ENCODE data around the gene MLH3.
"Not testable (repeated sequence)": the region's sequence is repeated elsewhere in the genome, so short reads cannot be mapped to it uniquely, and the experiment has no call there.

MLH3 gene

DNA sequence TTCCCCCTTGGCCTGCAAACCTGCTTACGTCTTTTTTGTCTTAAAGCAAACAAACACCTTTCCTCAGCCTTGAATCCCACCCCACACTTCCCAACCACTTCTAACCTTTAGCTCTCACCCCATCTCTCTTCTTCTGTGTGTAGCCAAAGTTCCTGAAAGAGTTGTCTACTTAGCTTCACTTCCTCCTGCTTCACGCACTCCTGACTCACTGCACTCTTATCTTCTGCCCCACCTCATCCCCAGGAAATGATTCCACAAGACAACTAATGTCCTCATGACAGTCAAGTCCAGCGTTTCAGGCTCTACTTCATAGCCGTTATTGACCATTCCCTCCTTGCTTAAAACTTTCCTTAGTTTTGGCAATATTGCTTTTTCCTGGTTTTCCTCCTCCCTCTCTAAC, 26.2 kb downstream of the MLH3 start:
- no peak for DNase-seq

DNA sequence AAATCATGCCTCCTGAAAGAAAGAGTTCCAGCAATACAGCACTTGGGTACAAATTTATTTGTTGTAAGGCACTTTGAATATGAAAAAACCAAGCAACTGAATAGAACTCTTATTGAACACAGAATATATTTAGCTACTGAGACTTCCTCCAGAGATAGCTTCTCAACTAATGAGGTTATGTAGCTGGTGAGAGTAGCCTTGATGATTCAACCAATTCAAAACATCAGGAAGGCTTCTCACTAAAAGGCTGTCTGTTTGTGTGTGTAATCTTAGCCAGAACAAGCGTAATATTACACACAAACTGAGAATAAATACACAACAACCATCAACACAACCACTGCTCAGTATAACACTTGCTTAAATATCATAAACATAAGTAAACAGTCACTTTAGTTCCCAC, 28.2 kb downstream of the MLH3 start:
- no peak for DNase-seq

DNA sequence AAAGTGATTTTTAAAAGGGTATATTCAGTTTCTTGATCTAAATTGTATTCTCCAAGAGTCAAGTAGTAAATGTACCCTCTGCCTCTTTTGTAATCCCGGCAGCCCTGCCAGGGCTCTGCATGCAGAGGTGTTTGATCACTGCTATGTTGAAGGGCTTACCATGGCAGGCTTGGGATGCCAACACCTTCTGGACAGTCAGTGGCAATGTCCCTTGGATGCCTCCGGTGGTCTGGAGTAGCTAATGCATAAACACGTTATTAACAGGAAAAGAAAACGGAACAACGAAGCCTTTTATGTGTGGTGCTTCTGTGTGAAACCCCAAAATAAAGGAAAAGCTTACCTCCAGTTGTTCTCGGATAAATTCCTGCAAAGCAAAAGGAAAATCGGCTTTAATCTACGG, 28.6 kb downstream of the MLH3 start:
- peak; percentile 20 for DNase-seq

DNA sequence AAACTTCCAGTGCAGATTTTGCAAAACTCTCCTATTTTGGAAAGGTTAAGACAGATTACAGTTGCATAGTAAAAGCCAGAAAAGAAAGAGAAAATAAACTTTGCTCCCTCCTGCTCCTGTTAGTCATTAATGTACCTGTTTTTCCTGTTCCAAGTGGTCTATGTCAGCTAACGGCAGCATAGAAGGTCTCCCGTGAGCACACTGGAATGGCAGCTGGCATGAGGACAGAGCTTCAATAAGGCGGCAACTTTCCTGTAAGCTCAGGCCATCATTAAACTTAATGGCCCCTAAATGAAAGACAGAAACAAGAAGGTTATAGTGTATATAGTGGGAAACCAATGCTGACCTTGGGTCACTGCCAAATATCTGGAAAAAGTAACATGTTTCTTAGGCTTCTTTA, 32.6 kb downstream of the MLH3 start:
- no peak for DNase-seq

DNA sequence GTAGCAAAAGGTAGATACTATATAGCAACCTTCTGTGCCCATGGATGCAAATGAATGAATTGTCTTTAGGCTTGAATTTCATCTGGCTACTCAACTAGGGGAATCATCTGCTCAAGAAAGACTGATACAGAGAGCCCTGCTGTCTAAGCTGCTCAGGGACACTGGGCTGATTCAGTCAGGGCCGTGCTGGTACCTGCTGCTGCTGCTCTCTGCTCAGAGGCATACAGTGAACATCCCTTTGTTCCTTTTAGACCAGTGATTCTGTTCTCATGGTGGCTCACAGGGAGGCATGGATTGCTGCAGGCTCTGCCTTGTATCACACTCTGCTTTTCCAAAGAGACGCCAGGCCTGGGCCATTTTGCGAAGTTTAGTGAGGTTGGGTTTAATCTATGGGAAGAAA, 34.5 kb downstream of the MLH3 start:
- no peak for DNase-seq

DNA sequence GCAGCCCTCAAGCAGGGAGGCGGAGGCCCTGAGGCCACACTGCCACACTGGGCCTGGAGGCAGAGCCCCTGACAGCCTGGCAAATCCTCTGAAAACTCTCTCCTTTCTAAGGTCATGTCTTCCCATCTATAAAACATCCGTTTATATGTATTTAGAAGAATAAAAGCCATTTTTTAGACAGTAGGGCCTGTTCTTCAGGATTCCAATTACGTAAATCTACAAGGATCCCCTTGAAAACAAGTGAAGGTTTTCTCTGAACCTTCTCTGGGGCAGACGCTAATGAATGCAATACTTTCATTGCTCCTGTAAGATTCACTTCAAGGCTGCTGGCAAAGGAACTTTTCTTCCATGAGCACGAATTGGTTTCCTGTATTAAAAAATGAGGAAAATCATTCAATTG, 35.8 kb downstream of the MLH3 start:
- DNase-seq: no peak

DNA sequence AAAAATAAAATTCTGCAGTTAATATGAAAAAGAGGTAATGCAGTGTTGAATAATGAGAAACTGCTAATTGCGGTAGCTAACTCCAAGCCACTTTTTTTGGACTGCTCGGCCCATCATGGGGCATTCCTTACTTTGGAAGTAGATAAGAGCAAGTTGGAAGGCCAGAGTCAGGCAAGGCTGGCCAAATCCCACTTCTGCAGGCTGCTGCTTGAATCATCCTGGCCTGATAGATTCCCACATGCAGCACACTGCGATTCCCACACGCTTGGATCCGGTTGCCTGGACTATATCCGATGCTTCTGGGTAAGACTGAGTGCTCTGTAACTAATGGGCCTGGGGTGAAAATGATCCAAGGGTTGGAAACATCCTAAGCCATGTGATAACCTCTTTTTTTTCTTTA, 38.0 kb downstream of the MLH3 start:
- no peak for DNase-seq

DNA sequence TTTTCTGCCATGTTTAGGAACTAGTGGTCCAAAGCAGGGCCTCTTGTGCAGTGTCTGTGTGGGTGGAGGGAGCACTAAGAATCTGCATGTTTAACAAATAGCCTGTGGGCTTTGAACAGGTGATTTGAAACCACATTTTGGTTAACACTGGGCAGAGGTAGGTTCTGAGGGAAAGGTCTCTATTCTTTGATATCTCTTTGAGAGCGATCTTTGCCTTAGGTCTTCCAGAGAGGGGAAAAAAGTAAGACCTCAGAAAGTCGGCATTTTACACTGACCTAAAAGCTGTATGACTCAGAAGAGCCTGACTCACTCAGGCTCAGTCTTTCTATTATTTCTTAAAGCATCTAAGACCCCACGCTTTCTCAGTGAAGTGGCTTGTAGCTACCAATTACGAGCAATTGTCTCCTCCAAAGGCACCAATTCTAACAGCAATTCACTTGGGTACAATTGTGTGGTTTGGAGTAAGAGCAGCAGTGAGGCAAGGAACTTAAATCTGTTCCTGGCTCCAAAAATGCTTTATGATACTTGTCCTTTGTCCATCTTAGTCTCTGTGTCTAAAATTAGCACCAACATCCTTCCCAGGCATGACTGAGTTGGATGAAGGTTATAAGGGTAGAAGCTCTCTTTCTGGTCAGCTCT, 39.8 kb downstream of the MLH3 start:
- DNase-seq: no peak

DNA sequence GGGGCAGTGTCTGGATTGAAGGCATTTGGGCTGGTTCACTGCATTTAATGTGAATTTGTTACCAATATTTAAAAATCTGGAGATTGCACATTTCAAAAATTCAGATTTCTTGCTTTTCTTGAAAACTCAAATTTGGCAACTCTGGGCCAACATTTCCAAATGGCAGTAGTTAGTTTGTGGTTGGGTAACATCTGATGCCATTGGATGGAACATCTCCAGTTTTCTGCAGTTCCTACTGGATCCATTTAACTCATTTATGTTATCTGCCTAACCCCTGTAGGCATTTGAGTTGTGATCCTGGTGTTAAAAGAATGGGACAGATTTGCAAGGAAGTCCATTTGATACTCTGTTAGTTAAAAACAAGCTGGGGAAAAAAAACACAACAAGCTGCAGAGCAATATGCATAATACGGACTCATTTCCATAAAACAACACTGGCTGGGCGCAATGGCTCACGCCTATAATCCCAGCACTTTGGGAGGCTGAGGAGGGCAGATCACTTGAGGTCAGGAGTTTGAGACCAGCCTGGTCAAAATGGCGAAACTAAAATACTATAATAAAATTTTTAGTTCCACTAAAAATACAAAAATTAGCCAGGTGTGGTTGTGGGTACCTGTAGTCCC, 40.7 kb downstream of the MLH3 start:
- DNase-seq: no peak

DNA sequence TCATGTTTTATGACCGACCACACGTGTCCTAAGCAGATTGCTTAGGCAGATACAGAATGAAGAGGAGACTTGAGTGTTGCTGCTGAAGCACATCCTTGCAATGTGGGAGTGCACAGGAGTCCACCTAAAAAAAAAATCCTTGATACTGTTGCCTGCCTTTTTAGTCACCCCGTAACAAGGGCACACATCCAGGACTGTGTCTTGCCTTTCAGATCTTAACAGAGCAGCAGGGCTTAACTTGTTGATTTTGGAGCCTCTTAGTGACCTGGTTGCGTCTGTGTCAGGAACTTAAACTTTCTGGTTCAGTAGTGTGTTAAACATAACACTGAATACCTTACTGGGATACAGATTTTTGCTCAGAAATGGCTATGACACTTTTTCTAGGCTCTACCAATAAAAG, 42.1 kb downstream of the MLH3 start:
- DNase-seq: no peak

DNA sequence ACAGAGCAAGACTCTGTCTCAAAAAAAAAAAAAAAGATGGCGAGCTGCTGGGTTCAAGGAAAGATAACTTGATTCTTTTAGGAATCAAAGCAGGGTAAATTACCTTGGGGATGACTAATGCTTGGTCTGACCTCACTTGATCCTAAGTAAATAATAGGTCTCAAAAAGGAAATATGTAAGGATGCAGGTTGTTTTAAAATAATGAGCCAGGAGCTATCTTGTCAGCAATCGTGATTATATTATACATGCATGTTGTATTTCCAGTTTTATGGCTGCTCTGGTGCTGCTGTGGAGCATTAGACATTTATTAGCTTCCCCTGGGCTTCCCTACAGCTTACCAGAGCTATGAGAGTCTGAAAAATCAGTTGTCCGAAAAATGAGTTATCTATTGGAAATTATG, 45.9 kb downstream of the MLH3 start:
- DNase-seq: no peak

DNA sequence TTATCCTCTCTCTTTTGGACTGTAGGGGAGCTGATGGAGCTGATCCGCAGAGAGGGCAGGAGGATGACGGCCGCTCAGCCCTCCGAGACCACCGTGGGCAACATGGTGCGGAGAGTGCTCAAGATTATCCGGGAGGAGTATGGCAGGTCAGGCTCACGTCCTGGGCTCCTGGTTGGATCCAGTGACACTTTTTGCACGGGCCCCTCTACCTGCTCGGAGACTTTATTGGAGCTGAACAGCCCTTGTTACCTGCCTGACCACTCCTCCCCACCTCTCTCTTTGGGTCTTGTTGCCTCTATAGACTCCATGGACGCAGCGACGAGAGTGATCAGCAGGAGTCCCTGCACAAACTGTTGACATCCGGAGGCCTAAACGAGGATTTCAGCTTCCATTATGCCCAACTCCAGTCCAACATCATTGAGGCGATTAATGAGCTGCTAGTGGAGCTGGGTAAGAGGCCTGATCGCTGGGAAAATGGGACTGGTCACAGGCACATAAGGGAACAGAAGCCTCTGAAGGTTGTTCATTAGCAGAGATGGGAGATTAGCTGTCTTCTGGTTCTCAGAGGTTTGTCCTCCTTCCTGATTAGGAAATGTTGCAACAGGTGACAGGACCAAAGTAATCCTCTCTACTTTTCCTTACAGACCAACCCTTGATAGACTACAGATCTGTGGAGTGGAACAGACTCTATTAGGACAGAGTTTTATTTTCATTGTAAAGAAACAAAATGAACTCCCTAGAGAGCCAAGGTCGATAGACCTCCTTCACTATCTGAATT, 47.8 kb downstream of the MLH3 start:
- DNase-seq: no peak

DNA sequence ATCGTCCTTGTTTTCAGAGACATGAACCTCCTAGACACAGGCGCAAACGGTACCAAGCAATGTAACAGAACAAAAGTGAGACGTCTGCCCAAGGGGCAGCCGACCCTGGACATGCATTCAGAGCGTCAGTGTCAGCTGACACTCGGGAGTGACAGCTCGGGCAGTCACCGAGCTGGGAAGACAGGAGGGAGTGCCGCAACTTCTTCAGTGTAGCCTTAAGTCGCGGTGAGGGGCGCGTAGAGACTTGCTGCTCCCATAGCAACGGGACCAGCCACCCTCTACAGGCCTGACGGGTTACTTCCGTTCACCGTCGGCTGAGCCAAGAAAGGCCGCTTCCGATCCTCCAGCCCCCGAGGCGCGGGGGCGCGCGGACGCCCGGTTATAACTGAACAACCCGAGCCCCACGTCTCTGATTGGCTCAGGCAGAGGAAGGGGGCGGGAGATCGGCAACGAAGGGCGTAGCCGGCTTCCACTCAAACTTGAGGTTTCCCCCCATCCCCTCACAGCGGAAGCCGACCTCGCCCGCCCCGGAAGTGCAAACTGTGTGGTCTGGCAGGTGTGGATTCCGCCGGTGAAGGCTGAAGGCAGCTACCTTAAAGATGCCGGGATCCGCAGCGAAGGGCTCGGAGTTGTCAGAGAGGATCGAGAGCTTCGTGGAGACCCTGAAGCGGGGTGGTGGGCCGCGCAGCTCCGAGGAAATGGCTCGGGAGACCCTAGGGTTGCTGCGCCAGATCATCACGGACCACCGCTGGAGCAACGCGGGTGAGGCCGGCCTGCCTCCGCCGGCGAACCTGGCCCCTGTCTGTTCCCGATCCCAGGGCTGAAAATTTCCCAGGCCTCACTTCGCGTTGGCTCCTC, 48.6 kb downstream of the MLH3 start, which contains the start of gene EIF2B2:
EIF2B2 (plus strand) TSS at position 530 of the 858 bp plus-strand sequence; CDS start at position 600, 70 bp downstream.
- peak; percentile 98 for DNase-seq

DNA sequence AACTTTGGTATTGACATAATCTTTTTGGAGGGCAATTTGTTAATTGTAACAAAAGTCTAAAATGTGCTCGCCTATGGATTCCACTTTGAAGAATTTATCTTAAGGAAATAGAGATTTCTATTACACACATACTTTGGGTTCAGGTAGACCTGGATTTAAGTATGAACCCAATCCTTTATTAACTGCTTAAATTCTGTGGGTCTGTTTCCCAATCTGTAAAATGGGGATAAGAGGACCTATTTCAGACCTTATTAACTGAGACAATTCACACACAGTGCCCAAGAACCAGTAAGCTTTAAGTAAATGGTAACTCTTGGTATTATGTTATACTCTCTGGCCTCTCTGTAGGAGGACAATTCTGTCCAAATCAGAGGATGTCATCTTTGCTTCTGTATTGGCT, 49.4 kb downstream of the MLH3 start:
- no peak for DNase-seq

DNA sequence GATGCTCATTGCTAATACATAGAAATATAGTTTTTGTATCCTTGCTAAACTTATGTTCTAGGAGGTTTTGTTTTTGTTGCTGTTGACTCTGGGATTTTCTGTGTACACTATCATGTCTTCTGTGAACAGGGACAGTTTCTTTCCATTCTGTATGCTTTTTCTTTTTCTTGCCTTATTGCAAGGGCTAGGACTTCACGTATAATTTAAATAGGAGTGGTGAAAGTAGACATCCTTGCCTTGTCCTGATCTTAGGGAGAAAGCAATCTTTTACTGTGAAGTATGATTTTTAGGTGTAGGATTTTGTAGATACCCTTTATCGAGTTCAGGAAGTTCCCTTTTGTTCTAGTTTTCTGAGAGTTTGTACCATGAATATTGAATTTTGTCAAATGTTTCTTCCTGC, 50.0 kb downstream of the MLH3 start:
- no peak for DNase-seq

DNA sequence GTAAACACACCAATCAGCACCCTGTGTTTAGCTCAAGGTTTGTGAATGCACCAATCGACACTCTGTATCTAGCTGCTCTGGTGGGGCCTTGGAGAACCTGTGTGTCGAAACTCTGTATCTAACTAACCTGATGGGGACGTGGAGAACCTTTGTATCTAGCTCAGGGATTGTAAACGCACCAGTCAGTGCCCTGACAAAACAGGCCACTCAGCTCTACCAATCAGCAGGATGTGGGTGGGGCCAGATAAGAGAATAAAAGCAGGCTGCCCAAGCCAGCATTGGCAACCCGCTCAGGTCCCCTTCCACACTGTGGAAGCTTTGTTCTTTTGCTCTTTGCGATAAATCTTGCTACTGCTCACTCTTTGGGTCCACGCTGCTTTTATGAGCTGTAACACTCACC, 55.5 kb downstream of the MLH3 start:
- DNase-seq: not testable (repeated sequence)

DNA sequence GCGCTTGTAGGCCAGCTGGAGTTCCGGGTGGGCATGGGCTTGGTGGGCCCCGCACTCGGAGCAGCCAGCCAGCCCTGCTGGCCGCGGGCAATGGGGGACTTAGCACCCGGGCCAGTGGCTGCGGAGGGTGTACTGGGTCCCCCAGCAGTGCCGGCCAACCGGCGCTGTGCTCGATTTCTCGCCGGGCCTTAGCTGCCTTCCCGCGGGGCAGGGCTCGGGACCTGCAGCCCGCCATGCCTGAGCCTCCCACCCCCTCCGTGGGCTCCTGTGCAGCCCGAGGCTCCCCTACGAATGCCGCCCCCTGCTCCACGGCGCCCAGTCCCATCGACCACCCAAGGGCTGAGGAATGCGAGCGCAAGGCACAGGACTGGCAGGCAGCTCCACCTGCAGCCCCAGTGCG, 57.1 kb downstream of the MLH3 start:
- DNase-seq: not testable (repeated sequence)

DNA sequence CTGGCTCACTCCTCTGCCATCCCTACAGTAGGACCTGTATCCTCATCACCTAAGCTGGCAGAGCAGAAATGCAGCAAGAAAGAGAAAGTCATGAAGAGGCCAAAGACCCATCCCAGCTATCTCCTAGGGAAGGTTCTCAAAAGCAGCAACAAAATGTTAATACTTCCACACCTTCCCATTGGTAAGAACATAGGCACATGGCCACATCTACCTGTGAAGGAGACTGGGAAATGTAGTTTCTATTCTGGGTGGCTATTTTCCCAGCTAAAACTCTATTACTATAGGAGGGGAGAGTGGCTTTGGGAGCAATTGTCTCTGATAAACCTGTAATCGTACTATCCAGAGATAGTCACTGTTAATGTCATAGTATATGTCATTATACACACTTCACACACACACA, 62.3 kb downstream of the MLH3 start:
- DNase-seq: no peak

DNA sequence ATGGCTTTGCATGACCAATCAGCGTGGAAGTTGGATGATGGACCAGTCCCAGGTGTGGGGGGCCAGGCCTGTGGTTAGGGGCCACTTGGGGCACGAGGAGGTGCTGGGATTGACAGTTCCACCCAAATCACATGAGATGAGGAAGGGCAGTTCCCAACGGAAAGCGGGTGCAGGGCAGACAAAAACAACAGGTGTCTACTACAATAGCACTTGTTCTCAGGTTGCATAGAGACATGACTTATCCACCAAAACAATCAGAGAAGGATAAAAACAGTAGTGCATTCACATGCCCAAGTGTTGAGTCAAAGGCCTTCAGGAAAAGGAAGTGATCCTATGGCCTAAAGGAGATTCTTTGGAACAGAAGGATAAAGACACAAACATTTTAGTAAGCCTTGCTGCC, 63.1 kb downstream of the MLH3 start:
- DNase-seq: no peak

DNA sequence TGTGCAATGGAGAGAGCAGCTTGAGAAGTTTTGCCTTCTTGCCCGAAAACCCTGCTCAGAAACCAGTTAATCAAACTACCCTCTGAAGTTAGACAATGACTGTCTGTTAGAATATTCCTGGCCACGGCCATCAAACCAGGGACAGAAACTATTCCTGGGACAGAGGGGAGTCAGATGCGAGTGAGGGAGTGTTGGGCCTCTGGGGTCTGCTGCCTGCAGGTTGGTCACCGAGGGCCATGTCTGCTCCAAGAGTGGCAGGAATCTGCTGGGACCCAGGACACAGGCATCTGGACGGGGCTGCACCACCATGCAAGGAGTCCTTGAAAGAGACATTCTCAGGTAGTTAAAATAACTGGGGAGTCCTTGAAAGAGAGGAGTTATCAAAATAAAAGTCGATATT, 65.5 kb downstream of the MLH3 start:
- DNase-seq: no peak

DNA sequence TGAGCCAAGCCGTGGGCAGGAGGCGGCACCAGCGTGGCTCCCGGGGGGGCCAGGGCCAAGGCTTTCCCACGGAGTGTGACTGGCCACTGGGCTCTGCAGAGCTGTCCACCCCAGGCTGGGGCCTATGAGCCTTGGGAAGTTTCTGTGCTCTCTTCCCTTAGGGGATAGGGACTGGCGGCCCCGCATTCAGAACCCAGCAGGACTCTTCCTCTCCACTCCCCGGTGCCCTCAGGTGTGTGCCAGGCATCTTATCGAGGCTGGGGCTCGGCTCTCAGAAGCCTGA, 66.3 kb downstream of the MLH3 start:
- no peak for DNase-seq

DNA sequence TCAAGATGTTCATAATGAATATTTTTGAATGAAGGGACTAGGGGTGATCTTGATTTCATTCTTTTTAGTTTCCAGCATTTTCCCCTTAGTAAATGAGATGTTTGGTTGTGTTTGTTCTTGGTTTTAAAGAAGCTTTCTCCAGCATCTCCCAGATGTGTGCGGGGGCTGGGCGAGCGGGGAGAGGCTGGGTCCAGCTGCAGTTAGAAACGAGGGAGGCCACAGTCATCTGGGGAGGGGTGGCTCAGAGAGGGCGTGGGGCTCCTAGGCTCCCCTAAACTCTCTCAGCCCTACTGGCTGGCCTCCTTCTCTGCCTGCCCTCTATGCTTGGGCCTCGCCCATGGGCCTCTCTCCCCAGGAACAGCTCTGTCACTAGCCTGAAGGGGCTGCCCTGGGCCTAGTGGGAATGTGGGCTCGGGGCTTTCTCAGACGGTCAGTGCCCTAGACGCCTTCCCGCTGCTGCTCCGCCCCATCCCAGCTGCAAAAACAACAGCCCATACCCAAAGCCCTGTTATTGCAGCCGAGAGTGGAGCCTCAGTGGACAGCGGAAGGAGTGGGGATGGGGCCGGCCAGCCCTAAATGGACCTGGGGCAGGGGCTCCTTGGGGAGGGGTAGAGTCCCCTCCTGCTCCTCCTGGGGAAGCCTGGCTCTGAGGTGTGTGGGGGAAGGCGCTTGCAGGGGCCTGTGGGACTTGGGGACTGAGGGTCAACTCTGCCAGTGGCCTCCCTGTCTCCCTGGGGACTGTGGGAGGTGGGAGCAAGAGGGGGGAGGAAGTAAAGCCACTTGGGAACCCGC, 66.8 kb downstream of the MLH3 start:
- no peak for DNase-seq

DNA sequence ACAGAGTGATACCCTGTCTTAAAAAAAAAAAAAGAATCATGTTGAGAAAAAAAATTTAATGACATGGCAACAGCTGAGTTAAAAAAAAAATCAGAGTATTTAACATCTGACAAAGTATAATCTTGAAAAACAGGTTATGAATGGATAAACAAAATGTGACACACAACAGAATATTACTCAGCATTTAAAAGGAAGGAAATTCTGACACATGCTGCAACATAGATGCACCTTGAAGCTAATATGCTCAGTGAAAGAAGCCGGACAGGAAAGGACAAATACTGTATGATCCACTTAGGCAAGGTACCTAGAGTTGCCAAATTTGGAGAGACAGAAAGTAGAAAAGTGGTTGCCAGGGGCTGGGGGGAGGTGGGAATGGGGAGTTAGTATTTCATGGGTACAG, 67.9 kb downstream of the MLH3 start:
- DNase-seq: no peak
